HL-60 (cell line): ENCODE measurements around the gene SMTNL2.

Experiments used
- CTCF ChIP-seq: IDR thresholded peaks from one replicate; pipeline ENCODE4 v1.5.1; 2011; ENCODE audit warnings: low read length, control low read depth, inconsistent platforms; ENCODE audit not compliant: insufficient read depth
- GABPA ChIP-seq: IDR thresholded peaks from 2 replicates; pipeline ENCODE4 v1.6.1; 2012; ENCODE audit warnings: low read depth

DNA sequence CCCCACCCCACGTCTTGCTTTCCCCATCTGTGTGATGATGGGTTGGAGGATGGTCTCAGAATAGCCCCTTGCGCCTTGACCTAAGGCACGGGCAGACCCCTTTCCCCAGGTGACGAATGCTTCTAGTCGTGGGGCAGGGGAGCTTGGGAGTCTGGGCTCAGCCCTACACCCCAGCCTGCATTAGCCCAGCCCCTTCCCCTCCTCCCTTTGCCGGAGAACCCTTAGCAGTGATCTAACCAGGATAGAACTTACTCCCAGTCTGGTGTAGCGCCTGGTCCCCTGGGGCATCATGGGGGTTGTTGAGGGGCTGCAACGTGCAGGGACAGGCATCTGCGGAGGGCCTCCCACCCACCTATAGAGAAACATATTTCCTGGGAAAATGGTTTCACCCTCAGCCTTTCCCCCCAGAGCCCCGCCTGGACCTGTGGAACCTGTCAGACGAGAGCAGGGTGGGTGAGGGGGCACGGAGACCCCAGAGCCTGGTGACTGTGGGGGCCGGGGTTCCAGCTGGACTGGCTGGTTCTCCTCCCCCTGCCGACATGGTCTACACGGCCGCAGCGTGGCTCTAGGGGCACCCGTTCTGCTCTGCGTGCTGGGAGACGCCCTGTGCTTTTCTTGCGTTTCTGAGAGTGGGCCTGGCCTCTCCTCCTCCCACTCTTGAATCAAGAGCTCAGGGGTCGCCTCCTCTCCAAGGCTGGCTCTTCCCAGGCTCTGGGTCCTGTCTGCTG is 4.7 kb downstream of the SMTNL2 start:
- TF ChIP-seq CTCF (no peak), GABPA (no peak)
